HepG2 (cell line): ENCODE measurements around the gene SRP68. TPM values are rescaled to one million over a fixed set of nuclear protein-coding genes. Genes with fewer than 3 reads are reported as not detected.

Source experiments
- AGO2 ChIP-seq: fragments of 200-400 bp; formaldehyde crosslinking; optimal IDR thresholded peaks from 2 replicates; pipeline ENCODE3; 2017; ENCODE audit warnings: mild to moderate bottlenecking, low read depth, low read length, moderate library complexity
- KIAA2018 ChIP-seq: sonication (generic); formaldehyde crosslinking; IDR thresholded peaks from 2 replicates; pipeline ENCODE4 v1.5.0; 2020; ENCODE audit warnings: mild to moderate bottlenecking, missing genetic modification reagents, borderline replicate concordance
- KLF11 ChIP-seq: IDR thresholded peaks from 2 replicates; pipeline ENCODE4 v1.6.1; 2016; ENCODE audit warnings: missing compliant biosample characterization
- POLR2A ChIP-seq, 2 experiments: IDR thresholded peaks; 2 replicates each; pipeline ENCODE4 v1.6.1; 2011; ENCODE audit warnings: low read depth in 2 of 2, low read length in 2 of 2, mild to moderate bottlenecking in 1 of 2, moderate library complexity in 1 of 2; ENCODE audit not compliant: insufficient read depth in 1 of 2
- RBFOX2 ChIP-seq: fragments of 200-400 bp; formaldehyde crosslinking; IDR thresholded peaks from 2 replicates; pipeline ENCODE4 v1.6.1; 2017; ENCODE audit warnings: low read depth, mild to moderate bottlenecking, low read length
- SMAD9 ChIP-seq: sonication (generic); formaldehyde crosslinking; IDR thresholded peaks from 2 replicates; pipeline ENCODE4 v1.5.1; 2020; ENCODE audit warnings: mild to moderate bottlenecking, missing genetic modification reagents
- SRF ChIP-seq: IDR thresholded peaks from 2 replicates; pipeline ENCODE4 v1.6.1; 2011; ENCODE audit warnings: mild to moderate bottlenecking, low read depth, low read length, moderate library complexity
- TOE1 ChIP-seq: sonication (generic); formaldehyde crosslinking; IDR thresholded peaks from 2 replicates; pipeline ENCODE4 v1.4.0; 2020; ENCODE audit warnings: mild to moderate bottlenecking, missing genetic modification reagents
- ZNF644 ChIP-seq: IDR thresholded peaks from 2 replicates; pipeline ENCODE4 v1.6.1; 2016; ENCODE audit warnings: low read depth
- ZNF800 ChIP-seq: sonication (generic); formaldehyde crosslinking; IDR thresholded peaks from 2 replicates; pipeline ENCODE4 v1.4.0; 2020; ENCODE audit warnings: missing genetic modification reagents
- ZSCAN9 ChIP-seq: IDR thresholded peaks from 2 replicates; pipeline ENCODE4 v1.6.1; 2016; ENCODE audit warnings: borderline replicate concordance
- polyA plus RNA-seq, 8 experiments: library from polyadenylated mRNA; depleted of rRNA in 3 of 8; stranded (reverse) in 7 of 8; unstranded in 1 of 8; fragments of >200 nt; fragmentation: Illumina TruSeq in 4 of 8; extraction: Trizol in 4 of 8; gene quantifications; 2 replicates each; pipeline versions ENCODE4 v1.2.1 to v1.2.3, GENCODE V29; 2011 to 2016; ENCODE audit warnings: low read depth in 4 of 8, missing spikeins in 1 of 8, mixed read lengths in 1 of 8; ENCODE audit not compliant: insufficient read depth in 1 of 8
- total RNA-seq, 5 experiments: library from RNA; depleted of rRNA; stranded (reverse); fragments of >200 nt; fragmentation: Illumina TruSeq; extraction: Trizol; gene quantifications; 2 replicates each; pipeline ENCODE4 v1.2.3, GENCODE V29; 2016; ENCODE audit warnings: low read depth in 1 of 5

Gene SRP68
- total and polyA plus RNA-seq, 2 of the 13 experiments (the other 11 are each of a cell fraction or from before 2014, with no cell fraction given) = 39.8 to 74.3 TPM

- TF ChIP-seq KIAA2018 (CRISPR knock-in tag) (no peak), RBFOX2 (0 out of 2 replicates have a peak, but pooled peaks have one; percentile 24), ZSCAN9 (CRISPR knock-in tag) (no peak), POLR2A (IDR thresholded peaks at IDR 0.05; ENCODE audit: insufficient read depth in 1 of 2, low read depth in 2 of 2, low read length in 2 of 2) (0 out of 4 replicates have a peak, but pooled peaks of 1 of the 2 experiments have one; percentile 7), ZNF644 (CRISPR knock-in tag) (no peak), KLF11 (CRISPR knock-in tag) (no peak), AGO2 (no peak), ZNF800 (CRISPR knock-in tag) (no peak), SRF (no peak), TOE1 (CRISPR knock-in tag) (no peak), SMAD9 (CRISPR knock-in tag) (no peak)
Observed at GRCh38 chr17:76087531-76087930, 15.2 kb upstream of the SRP68 start (continued).
